C4-2B (cell line): ENCODE data around the gene TRIM52.

Experiments
- H3K27ac ChIP-seq: fragments of 450-650 bp; 2 replicates; pipeline ENCODE4 v1.5.1; 2017
- ZFX ChIP-seq: fragments of 450-650 bp; IDR thresholded peaks from 2 replicates; pipeline ENCODE4 v1.6.1; 2017
- TF ChIP-seq, protein P1 (sequence below): fragments of 450-650 bp; conservative IDR thresholded peaks from 2 replicates; pipeline ENCODE4 v1.5.1; 2017; ENCODE audit warnings: mild to moderate bottlenecking

The TRIM52 gene

GRCh38 chr5:181237729-181238385, 23.1 kb downstream of the TRIM52 start:
- no peak for TF ChIP-seq ZFX
- TF ChIP-seq, protein P1, sequence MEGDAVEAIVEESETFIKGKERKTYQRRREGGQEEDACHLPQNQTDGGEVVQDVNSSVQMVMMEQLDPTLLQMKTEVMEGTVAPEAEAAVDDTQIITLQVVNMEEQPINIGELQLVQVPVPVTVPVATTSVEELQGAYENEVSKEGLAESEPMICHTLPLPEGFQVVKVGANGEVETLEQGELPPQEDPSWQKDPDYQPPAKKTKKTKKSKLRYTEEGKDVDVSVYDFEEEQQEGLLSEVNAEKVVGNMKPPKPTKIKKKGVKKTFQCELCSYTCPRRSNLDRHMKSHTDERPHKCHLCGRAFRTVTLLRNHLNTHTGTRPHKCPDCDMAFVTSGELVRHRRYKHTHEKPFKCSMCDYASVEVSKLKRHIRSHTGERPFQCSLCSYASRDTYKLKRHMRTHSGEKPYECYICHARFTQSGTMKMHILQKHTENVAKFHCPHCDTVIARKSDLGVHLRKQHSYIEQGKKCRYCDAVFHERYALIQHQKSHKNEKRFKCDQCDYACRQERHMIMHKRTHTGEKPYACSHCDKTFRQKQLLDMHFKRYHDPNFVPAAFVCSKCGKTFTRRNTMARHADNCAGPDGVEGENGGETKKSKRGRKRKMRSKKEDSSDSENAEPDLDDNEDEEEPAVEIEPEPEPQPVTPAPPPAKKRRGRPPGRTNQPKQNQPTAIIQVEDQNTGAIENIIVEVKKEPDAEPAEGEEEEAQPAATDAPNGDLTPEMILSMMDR = no peak
- no peak overlapping the region for H3K27ac ChIP-seq

DNA sequence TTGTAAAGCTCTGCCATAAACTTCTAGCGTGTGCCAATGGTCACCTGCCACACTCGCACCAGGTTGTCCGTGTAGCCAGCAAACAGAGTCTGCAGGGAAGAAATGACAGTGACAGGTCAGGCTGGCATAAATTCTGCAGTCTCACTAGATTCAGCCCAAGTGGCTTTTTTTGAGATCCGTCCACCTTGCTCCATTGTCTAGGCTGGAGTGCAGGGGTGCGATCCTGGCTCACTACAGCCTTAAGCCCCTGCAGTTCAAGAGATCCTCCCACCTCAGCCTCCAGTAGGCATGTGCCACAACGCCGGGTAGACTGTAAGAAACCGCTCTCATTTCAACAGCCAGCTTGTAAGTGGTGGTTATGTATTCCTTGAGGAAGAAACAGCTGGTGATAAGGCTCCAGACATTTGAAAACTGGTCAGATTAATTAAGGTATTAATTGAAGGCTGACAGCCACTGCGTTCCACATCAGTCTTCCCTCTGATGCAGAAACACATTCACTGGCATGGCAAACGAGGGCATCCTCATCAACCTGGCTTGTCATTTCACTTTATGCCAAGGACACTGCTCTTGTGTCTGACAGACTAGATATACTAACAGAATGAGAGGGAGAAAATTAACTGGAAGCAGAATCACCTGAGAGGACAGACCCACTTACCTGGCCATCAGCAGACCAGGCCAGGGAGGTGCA, 23.8 kb downstream of the TRIM52 start:
- H3K27ac ChIP-seq = no peak overlapping the region
- TF ChIP-seq, protein P1 = no peak
- no peak for TF ChIP-seq ZFX

DNA sequence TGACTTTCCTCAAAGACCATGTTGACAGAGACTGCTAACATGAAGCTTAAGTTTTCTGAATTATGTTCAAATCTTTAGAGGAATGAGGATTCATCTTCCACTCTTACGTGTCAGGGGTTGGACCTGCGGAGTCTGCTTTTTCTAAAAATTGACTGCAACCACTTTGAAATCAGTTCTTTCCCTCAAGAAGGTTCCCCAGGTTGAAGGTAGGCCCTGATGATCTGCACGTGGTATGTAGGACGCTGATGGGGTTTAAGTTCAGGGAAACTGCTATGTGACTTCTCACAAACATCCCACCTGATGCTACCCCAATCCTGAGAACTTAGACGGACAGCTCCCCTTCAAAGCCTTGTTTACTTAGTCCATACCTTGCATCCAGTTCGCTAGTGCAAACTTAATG, 24.5 kb downstream of the TRIM52 start:
- H3K27ac ChIP-seq = no peak overlapping the region
- TF ChIP-seq, protein P1 = no peak
- no peak for TF ChIP-seq ZFX

DNA sequence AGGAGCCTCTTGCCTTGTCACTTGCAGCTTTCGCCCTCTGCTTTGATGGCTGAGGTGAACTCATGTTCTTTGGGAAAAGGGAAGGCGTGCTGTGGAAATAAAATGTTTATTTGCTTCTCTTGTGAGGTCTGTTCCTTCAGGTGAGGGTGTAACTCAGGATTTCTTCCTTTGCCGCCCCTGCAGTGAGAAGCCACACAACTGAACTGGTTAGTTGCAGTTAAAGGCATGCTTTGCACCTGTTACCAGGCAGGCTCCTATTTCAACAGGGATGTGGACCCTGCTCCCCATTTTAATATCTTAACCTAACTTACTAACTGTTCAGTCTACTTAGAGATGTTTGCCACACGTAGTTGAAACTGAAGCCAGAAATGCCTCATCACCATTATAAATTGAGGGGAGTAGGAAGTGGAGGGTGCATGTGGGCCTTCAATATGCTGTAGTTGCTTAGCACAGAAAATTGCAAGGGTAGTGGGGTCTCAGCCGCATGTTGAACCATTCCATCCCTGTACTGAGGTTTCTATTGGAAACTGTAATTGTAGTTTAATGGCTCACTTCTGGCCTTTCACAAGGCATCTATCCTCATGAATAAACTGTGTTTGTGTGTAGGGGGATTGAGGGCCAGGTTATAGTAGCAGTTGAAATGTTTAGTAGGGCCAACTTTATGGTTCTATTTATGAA, 25.1 kb downstream of the TRIM52 start:
- H3K27ac ChIP-seq = no peak overlapping the region; the same call in 1 of the 2 replicates

GRCh38 chr5:181235323-181235688, 25.6 kb downstream of the TRIM52 start:
- TF ChIP-seq ZFX = no peak
- TF ChIP-seq, protein P1 = no peak
- H3K27ac ChIP-seq = no peak overlapping the region; the same call in 1 of the 2 replicates

More for the DNA sequence above, 25.1 kb downstream of the TRIM52 start:
- TF ChIP-seq ZFX = no peak
- TF ChIP-seq, protein P1 = no peak

DNA sequence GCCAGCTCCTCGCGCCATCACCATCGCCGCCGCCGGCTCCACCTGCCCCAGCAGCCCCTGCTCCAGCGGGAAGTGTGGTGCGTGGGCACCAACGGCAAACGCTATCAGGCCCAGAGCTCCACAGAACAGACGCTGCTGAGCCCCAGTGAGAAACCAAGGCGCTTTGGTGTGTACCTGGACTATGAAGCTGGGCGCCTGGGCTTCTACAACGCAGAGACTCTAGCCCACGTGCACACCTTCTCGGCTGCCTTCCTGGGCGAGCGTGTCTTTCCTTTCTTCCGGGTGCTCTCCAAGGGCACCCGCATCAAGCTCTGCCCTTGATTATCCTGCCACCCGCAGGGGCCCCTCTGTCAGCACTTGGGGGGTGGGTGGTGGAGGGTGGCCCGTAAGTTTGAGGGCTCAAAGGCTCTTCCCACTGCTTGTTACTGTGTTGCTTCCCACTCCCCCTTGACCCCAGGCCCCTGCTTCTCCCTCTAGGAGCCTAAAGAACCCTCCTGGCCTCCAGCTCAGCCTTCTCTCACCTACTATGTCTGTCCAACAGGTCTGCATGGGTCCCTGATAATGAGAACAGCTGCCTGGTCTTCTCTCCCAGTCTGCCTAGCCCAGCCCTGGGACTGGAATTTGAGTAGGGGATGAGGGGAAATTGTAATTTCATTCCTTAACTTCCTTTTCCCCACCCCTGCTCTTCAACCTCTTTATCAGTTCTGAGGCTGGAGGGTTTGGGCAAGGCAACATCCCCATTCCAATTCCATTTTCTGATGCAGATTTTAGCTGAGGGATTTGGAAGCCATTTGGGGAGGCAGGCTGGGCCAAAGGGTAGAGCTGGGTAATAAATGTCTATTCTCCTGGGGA, 26.3 kb downstream of the TRIM52 start:
- H3K27ac ChIP-seq = no peak overlapping the region; the same call in 1 of the 2 replicates
- TF ChIP-seq ZFX = no peak
- TF ChIP-seq, protein P1 = no peak
